GM13976 (cell line): Measurements from ENCODE around the gene CHCHD6.

ENCODE experiments used
- DNase-seq: peaks from one replicate; pipeline ENCODE4 v3.0.0; 2012; ENCODE audit warnings: low spot score
- in situ Hi-C: fragments of 300-500 bp; cut with MboI; formaldehyde crosslinking; loops from one replicate; pipeline ENCODE4 v1.12.0; 2022; ENCODE audit warnings: low sequenced_read_pairs, mixed read lengths, inconsistent platforms; ENCODE audit not compliant: unreplicated experiment
- TF ChIP-seq, protein P1 (sequence below): IDR thresholded peaks from 2 replicates; pipeline ENCODE4 v1.5.1; 2012; ENCODE audit warnings: borderline replicate concordance, mild to moderate bottlenecking; ENCODE audit not compliant: insufficient read depth; ENCODE audit errors: extremely low read depth, missing control alignments, control extremely low read depth

The CHCHD6 gene

DNA sequence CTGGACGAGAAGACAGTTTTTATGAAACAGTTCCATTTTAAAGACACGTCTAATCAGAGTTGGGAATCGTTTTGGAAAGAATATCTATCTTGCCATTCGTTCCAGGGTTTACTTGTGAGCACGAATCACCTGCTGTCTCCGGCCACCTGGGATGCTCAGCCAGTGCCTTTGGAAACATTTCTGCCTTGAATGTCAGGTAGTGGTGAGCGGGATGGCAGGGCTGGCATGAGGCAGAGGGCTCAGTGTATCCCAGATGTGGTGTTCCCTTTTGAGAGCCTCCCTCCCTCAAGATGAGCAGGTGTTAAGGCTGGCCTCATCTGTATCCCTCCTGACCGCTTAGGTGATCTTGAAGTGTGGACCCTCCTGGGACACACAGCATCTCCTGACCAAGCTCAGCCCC is 231.0 kb downstream of the CHCHD6 start:
- TF ChIP-seq, protein P1, sequence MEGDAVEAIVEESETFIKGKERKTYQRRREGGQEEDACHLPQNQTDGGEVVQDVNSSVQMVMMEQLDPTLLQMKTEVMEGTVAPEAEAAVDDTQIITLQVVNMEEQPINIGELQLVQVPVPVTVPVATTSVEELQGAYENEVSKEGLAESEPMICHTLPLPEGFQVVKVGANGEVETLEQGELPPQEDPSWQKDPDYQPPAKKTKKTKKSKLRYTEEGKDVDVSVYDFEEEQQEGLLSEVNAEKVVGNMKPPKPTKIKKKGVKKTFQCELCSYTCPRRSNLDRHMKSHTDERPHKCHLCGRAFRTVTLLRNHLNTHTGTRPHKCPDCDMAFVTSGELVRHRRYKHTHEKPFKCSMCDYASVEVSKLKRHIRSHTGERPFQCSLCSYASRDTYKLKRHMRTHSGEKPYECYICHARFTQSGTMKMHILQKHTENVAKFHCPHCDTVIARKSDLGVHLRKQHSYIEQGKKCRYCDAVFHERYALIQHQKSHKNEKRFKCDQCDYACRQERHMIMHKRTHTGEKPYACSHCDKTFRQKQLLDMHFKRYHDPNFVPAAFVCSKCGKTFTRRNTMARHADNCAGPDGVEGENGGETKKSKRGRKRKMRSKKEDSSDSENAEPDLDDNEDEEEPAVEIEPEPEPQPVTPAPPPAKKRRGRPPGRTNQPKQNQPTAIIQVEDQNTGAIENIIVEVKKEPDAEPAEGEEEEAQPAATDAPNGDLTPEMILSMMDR: no peak
- DNase-seq: no peak
- in situ Hi-C loops: no loop called here

DNA sequence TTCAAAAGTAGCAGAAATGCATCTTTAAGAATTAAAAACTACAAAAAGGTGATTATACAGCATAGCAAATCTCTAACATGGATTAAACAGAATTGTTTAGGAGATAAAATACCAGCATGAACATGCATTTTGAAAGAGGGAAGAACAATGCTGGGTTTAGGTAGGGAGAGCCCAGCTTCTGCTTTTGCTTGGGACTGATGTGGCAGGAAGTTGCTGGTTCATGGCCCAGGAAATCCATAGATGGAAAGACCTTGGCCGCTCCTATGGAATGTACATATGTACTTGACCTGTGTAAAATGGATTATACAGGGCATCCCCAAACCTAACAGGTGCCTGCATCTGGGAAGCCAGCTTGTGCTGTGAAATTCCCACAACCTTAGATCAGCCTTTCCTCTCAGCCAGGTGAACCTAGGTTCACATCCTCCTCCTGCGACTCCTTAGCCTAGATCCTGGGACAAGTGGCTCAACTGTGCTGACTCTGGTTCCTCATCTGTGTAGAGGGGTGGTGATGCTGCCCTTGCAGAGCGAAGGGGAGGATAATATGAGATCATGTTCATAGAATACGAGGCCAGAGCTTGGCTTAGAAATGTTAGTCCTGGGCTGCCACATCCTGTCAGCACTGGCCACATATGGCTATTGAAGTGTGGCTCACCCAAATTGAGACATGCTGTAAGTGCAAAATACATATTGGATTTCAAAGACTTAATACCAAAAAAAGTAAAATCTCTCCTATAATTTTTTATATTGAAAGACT is 231.9 kb downstream of the CHCHD6 start:
- in situ Hi-C loops: no loop called here
- no peak for DNase-seq
- TF ChIP-seq, protein P1: no peak

DNA sequence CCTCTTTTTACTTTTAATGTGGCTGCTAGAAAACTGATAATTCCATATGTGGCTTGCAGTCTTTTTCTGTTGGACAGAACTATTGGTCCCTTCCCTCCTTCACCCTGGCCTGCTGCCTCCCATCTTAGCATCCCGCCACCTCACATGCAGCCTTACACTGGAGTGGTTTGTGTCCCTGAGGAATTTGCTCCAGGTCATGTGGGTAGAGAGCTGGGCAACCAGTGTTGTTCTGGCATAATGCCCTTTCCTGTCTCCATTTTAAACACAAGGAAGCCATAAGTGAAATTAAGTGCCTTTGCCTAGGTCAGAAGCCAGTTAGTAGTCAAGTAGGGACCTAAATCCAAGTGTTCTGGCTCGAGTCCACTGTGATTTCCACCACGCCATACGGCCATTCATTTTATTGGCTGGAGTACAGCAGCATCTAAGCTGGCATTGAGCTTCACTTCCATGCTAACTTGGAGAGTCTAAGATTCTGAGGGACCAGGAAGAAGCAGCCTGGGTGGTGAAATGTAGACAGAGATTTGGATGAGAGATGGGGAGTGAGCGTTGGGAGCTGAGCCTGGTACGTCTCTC is 232.9 kb downstream of the CHCHD6 start:
- no peak for DNase-seq
- TF ChIP-seq, protein P1: no peak
- in situ Hi-C loops: no loop called here

DNA sequence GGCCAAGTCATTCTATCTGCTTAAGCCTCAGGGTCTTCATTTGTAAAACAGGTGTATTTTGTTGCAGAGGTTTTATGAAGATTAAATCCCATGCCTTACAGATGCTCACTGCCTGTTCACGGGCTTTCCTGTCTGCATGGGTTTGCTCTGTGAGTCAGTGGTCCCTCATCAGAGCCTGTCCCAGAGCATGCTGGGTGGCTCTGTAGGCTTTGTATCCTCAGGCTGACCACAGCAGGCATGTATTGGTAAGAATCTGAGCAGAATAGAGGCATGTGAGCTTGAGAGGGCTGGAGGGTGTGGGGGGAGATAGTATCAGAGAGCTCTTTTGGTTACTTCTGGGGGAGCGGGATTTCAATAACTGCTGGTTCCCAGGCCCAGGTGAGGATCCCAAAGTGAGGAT is 233.5 kb downstream of the CHCHD6 start:
- TF ChIP-seq, protein P1: no peak
- in situ Hi-C loops: no loop called here
- DNase-seq: no peak

DNA sequence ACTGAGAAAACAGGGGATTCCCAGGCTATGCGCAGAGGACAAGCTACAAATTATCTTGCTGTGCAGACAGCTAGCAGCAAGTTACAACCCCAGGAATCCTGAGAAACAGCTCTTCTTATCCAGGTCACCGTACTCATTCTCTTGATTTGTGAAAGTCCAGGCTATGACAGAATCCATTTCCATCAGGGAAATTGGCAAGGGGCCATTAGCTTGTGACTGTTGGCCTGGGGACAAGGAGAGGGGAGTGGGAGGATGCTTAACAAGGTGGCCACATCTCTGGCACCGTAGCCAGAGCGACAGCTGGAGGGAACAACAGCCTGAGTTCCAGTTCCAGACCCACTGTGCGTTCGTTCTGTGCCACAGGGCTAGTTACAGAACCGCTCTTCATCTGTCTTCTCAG is 233.9 kb downstream of the CHCHD6 start:
- DNase-seq: no peak
- in situ Hi-C loops: no loop called here
- TF ChIP-seq, protein P1: no peak

DNA sequence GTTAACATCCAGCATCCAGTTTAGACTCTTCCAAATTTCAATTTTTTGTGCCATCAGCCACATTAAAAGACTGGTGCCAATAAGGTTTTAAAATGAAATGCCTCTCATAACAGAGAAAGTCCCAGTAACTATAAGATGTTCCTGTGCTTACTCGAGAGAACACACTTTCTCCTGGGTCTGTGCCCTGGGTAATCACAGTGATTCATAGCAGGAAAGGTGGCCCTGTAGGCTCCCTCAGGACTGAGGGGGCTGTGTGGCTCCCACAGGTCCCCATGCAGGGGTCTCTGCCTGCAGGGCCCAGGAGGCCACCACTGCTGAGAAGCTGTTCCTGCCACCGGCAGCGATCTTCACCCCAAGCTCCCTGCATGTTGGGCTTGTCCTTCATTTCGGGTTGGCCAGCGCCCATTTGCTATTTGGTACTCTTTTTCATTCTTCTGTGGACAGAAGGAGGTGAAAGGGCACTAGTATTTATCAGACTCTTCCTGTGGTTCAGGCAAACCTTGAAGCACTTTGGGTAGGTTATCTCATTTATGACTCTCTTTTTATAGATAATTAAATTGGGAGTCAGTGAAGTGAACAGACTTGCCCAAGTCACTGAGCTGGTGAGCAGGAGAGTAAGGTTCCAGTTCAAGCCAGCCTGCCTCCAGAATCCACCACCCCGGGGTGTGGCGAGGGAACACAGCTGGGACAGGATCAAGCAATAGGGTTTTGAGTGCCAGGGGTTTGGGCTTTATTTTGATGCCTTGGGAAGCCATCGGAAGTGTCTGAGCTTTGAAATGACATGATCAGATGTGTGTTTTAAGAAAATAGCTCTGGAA is 234.7 kb downstream of the CHCHD6 start:
- in situ Hi-C loops: no loop called here
- TF ChIP-seq, protein P1: no peak
- no peak for DNase-seq
